GM19240 (cell line): ENCODE data around the gene ITPRID1.

Experiments used
- DNase-seq: peaks from one replicate; pipeline ENCODE4 v3.0.0; 2011; ENCODE audit warnings: low spot score; ENCODE audit not compliant: insufficient read length

ITPRID1 gene

GRCh38 chr7:31692871-31693270, 179.0 kb downstream of the ITPRID1 start:
- no peak for DNase-seq

GRCh38 chr7:31695859-31696614, 182.1 kb downstream of the ITPRID1 start:
- no peak for DNase-seq

GRCh38 chr7:31699050-31699449, 185.2 kb downstream of the ITPRID1 start:
- no peak for DNase-seq

GRCh38 chr7:31702354-31702753, 188.5 kb downstream of the ITPRID1 start:
- no peak for DNase-seq

- no peak for DNase-seq
Observed at GRCh38 chr7:31705377-31705776, 191.5 kb downstream of the ITPRID1 start.

GRCh38 chr7:31707089-31707488, 193.2 kb downstream of the ITPRID1 start:
- DNase-seq: no peak
